Measurements from ENCODE around the gene KRT3. TPM values are rescaled to one million over a fixed set of nuclear protein-coding genes. Genes with fewer than 3 reads are reported as not detected.

Gene KRT3
- not detected for total RNA-seq

- no peaks in the 10 kb centered on the region for H3K9me3 Mint-ChIP-seq
- no peak within 1 kb of the TSS for H3K4me3 Mint-ChIP-seq
- POLR2A ChIA-PET: no interaction called here
- DNase-seq: no peak
- no peak for ATAC-seq (ENCODE audit: low read depth)
- peaks cover 4% of the 10 kb centered on the region for H3K27me3 Mint-ChIP-seq
- peaks cover 11% of the 10 kb centered on the region for H3K4me1 Mint-ChIP-seq
- H3K36me3 Mint-ChIP-seq: no peaks in the 10 kb centered on the region
- H3K27ac Mint-ChIP-seq: peak within 1 kb of the TSS; percentile 15
Measured at GRCh38 chr12:52795694-52796428, at the start of gene KRT3. Gene KRT3, minus strand, starts transcription at chr12:52796117. Its CDS starts 75 bp downstream, at chr12:52796042.

- H3K4me3 Mint-ChIP-seq: no peak overlapping the region
Measured at GRCh38 chr12:52844386-52844785, 48.5 kb upstream of the KRT3 start.

GRCh38 chr12:52839436-52840105 is 43.7 kb upstream of the KRT3 start:
- no peaks in the 10 kb centered on the region for H3K9me3 Mint-ChIP-seq
- ATAC-seq (ENCODE audit: low read depth) (no peak), DNase-seq (no peak)
- H3K27ac Mint-ChIP-seq: no peak overlapping the region
- no peaks in the 10 kb centered on the region for H3K36me3 Mint-ChIP-seq
- peaks cover 40% of the 10 kb centered on the region for H3K4me1 Mint-ChIP-seq
- no peak overlapping the region for H3K4me3 Mint-ChIP-seq
- POLR2A ChIA-PET: no interaction called here
- H3K27me3 Mint-ChIP-seq: peaks cover 8% of the 10 kb centered on the region

More at GRCh38 chr12:52844386-52844785, 48.5 kb upstream of the KRT3 start:
- DNase-seq (no peak), ATAC-seq (ENCODE audit: low read depth) (no peak)
- Mint-ChIP-seq H3K27me3 (peaks cover 7% of the 10 kb centered on the region), H3K36me3 (no peaks in the 10 kb centered on the region), H3K27ac (no peak overlapping the region), H3K9me3 (no peaks in the 10 kb centered on the region), H3K4me1 (peaks cover 8% of the 10 kb centered on the region)
- POLR2A ChIA-PET: no interaction called here

- Mint-ChIP-seq H3K36me3 (no peaks in the 10 kb centered on the region), H3K27me3 (peaks cover 8% of the 10 kb centered on the region), H3K4me1 (peaks cover 40% of the 10 kb centered on the region), H3K27ac (peak overlapping the region; percentile 26), H3K4me3 (no peak overlapping the region), H3K9me3 (no peaks in the 10 kb centered on the region)
- POLR2A ChIA-PET: no interaction called here
- no peak for DNase-seq
- no peak for ATAC-seq (ENCODE audit: low read depth)
Measured at GRCh38 chr12:52838609-52839435, 42.9 kb upstream of the KRT3 start.

- ATAC-seq (ENCODE audit: low read depth): no peak
- H3K4me1 Mint-ChIP-seq: peaks cover 40% of the 10 kb centered on the region
- H3K27ac Mint-ChIP-seq: no peak overlapping the region
- no peaks in the 10 kb centered on the region for H3K9me3 Mint-ChIP-seq
- peaks cover 8% of the 10 kb centered on the region for H3K27me3 Mint-ChIP-seq
- no peaks in the 10 kb centered on the region for H3K36me3 Mint-ChIP-seq
- POLR2A ChIA-PET: no interaction called here
- no peak overlapping the region for H3K4me3 Mint-ChIP-seq
- no peak for DNase-seq
Measured at GRCh38 chr12:52837781-52838608, 42.1 kb upstream of the KRT3 start.

GRCh38 chr12:52837413-52837741 is 41.5 kb upstream of the KRT3 start:
- peaks cover 37% of the 10 kb centered on the region for H3K4me1 Mint-ChIP-seq
- H3K27me3 Mint-ChIP-seq: peaks cover 5% of the 10 kb centered on the region
- no peak for ATAC-seq (ENCODE audit: low read depth)
- POLR2A ChIA-PET: no interaction called here
- peak overlapping the region; percentile 27 for H3K4me3 Mint-ChIP-seq
- H3K36me3 Mint-ChIP-seq: no peaks in the 10 kb centered on the region
- peak overlapping the region; percentile 91 for H3K27ac Mint-ChIP-seq
- DNase-seq: no peak
- no peaks in the 10 kb centered on the region for H3K9me3 Mint-ChIP-seq

GRCh38 chr12:52836491-52837412 is 40.8 kb upstream of the KRT3 start:
- POLR2A ChIA-PET: interaction anchor here (0.7 to 1.2 kb wide), 2 partner anchors 227 to 251 kb away, joined by 3 to 4 read pairs; no protein-coding TSS in a partner anchor
- peak; percentile 49 for ATAC-seq (ENCODE audit: low read depth)

GRCh38 chr12:52836042-52836466 is 40.1 kb upstream of the KRT3 start:
- Mint-ChIP-seq H3K9me3 (no peaks in the 10 kb centered on the region), H3K27me3 (peaks cover 5% of the 10 kb centered on the region), H3K4me3 (peak overlapping the region; percentile 38), H3K36me3 (no peaks in the 10 kb centered on the region), H3K27ac (peak overlapping the region; percentile 91), H3K4me1 (peaks cover 32% of the 10 kb centered on the region)
- DNase-seq: peak; percentile 62
- peak; percentile 94 for ATAC-seq (ENCODE audit: low read depth)
- POLR2A ChIA-PET: interaction anchor here (1.2 kb wide), 1 partner anchor 250 kb away, joined by 4 read pairs; no protein-coding TSS in a partner anchor

More at GRCh38 chr12:52836491-52837412, 40.8 kb upstream of the KRT3 start:
- H3K4me3 Mint-ChIP-seq: peak overlapping the region; percentile 38
- H3K27me3 Mint-ChIP-seq: peaks cover 5% of the 10 kb centered on the region
- H3K27ac Mint-ChIP-seq: peak overlapping the region; percentile 91
- DNase-seq: no peak
- H3K9me3 Mint-ChIP-seq: no peaks in the 10 kb centered on the region
- H3K36me3 Mint-ChIP-seq: no peaks in the 10 kb centered on the region
- peaks cover 32% of the 10 kb centered on the region for H3K4me1 Mint-ChIP-seq

- DNase-seq (no peak), ATAC-seq (ENCODE audit: low read depth) (no peak)
- peaks cover 5% of the 10 kb centered on the region for H3K27me3 Mint-ChIP-seq
- peak overlapping the region; percentile 38 for H3K4me3 Mint-ChIP-seq
- POLR2A ChIA-PET: interaction anchor here (1.2 kb wide), 1 partner anchor 249 kb away, joined by 4 read pairs; no protein-coding TSS in a partner anchor
- H3K4me1 Mint-ChIP-seq: peaks cover 32% of the 10 kb centered on the region
- no peaks in the 10 kb centered on the region for H3K9me3 Mint-ChIP-seq
- H3K27ac Mint-ChIP-seq: peak overlapping the region; percentile 91
- H3K36me3 Mint-ChIP-seq: no peaks in the 10 kb centered on the region
Measured at GRCh38 chr12:52835271-52836041, 39.5 kb upstream of the KRT3 start.

- Mint-ChIP-seq H3K4me1 (peaks cover 32% of the 10 kb centered on the region), H3K9me3 (no peaks in the 10 kb centered on the region), H3K27me3 (peaks cover 5% of the 10 kb centered on the region), H3K27ac (peak overlapping the region; percentile 30), H3K4me3 (no peak overlapping the region), H3K36me3 (no peaks in the 10 kb centered on the region)
- no peak for ATAC-seq (ENCODE audit: low read depth)
- POLR2A ChIA-PET: no interaction called here
- no peak for DNase-seq
Measured at GRCh38 chr12:52834727-52835001, 38.7 kb upstream of the KRT3 start.

- ATAC-seq (ENCODE audit: low read depth): no peak
- Mint-ChIP-seq H3K27ac (peak within 1 kb of the TSS; percentile 63), H3K36me3 (no peaks in the 10 kb centered on the region), H3K4me1 (peaks cover 34% of the 10 kb centered on the region), H3K27me3 (peaks cover 3% of the 10 kb centered on the region), H3K9me3 (no peaks in the 10 kb centered on the region), H3K4me3 (no peak within 1 kb of the TSS)
- POLR2A ChIA-PET: no interaction called here
- no peak for DNase-seq
Measured at GRCh38 chr12:52833922-52834726, 38.2 kb upstream of the KRT3 start, which contains the start of gene KRT79. Gene KRT79, minus strand, starts transcription at chr12:52834311. Its CDS starts 51 bp downstream, at chr12:52834260.
